Kidney (tissue), 14 donors: ENCODE measurements around the gene ZNF442. TPM values are rescaled to one million over a fixed set of nuclear protein-coding genes. Genes with fewer than 3 reads are reported as not detected.
"Not testable (repeated sequence)": the region's sequence is repeated elsewhere in the genome, so short reads cannot be mapped to it uniquely, and the experiment has no call there.

Experiments
- DNase-seq, 5 donors: peaks; one replicate each; pipeline ENCODE4 v3.0.0-alpha.2; 2013 to 2020
- FAIRE-seq: peaks from 2 replicates; lab custom pipeline; 2012; peaks lifted over from hg19 to GRCh38; lab: Jason Lieb, UNC
- H3K27ac ChIP-seq, 2 donors: one replicate each; pipeline ENCODE4 v1.7.0; 2013; ENCODE audit warnings: low read depth in 2 of 2, low read length in 2 of 2, inconsistent platforms in 1 of 2
- H3K27me3 ChIP-seq: one replicate; pipeline ENCODE4 v1.7.1; 2013; ENCODE audit warnings: low read length, inconsistent platforms; ENCODE audit not compliant: control insufficient read depth, insufficient read depth
- H3K36me3 ChIP-seq, 3 donors: one replicate each; pipeline versions ENCODE4 v1.7.0 to v1.7.1; 2013; ENCODE audit warnings: low read length in 3 of 3, control low read depth in 1 of 3, inconsistent platforms in 1 of 3; ENCODE audit not compliant: insufficient read depth in 3 of 3, control insufficient read depth in 2 of 3
- H3K4me1 ChIP-seq, 3 donors: one replicate each; pipeline versions ENCODE4 v1.7.0 to v1.7.1; 2013; ENCODE audit warnings: low read length in 3 of 3, inconsistent platforms in 1 of 3, low read depth in 1 of 3; ENCODE audit not compliant: control insufficient read depth in 2 of 3, insufficient read depth in 2 of 3
- H3K4me3 ChIP-seq, 3 donors: one replicate each; pipeline versions ENCODE4 v1.7.0 to v1.8.1; 2013; ENCODE audit warnings: low read length in 3 of 3, control low read depth in 1 of 3, inconsistent platforms in 1 of 3
- H3K9ac ChIP-seq, 3 donors: one replicate each; pipeline versions ENCODE4 v1.7.0 to v1.7.1; 2013; ENCODE audit warnings: low read length in 3 of 3, control low read depth in 1 of 3, inconsistent platforms in 1 of 3
- H3K9me3 ChIP-seq, 3 donors: one replicate each; pipeline versions ENCODE4 v1.7.0 to v1.7.1; 2013; ENCODE audit warnings: low read length in 3 of 3, control low read depth in 1 of 3, inconsistent platforms in 1 of 3; ENCODE audit not compliant: control insufficient read depth in 2 of 3, insufficient read depth in 1 of 3
- CTCF ChIP-seq: IDR thresholded peaks from 3 replicates; pipeline ENCODE4 v1.5.1; 2012; ENCODE audit warnings: mild to moderate bottlenecking, moderate library complexity, borderline replicate concordance; ENCODE audit not compliant: insufficient read depth; ENCODE audit errors: extremely low read depth
- intact Hi-C: fragments of 100-400 bp; cut with DNase I; formaldehyde crosslinking; loops from one replicate; pipeline ENCODE4 v1.11.1; 2022
- polyA plus RNA-seq: library from polyadenylated mRNA; stranded (reverse); fragments of 350-450 nt; fragmentation: Illumina TruSeq; extraction: RNeasy Lipid Tissue Mini Kit (QIAGEN cat#74804); gene quantifications from one replicate; pipeline ENCODE4 v1.2.3, GENCODE V29; 2014; ENCODE audit warnings: low read depth, low replicate concordance; ENCODE audit not compliant: insufficient read depth
- total RNA-seq: library from RNA; stranded (reverse); fragmentation: NEBNext Ultra II Directional; extraction: Animal tissue kit (Norgen Biotek cat#: 25700); gene quantifications from one replicate; pipeline ENCODE4 v1.2.1, GENCODE V29; 2021
- donor health status: control.
- donor health status: control.
- donor health status: control.
- donor health status: control.
- donor health status: control.
- donor health status: DM: yes; HTN: yes; CAD: no.
- donor health status: Normal renal cell carcinoma (clear cell type).

The ZNF442 gene
- total and polyA plus RNA-seq, 2 donors from 2014 or later: 2.1 to 9.1 TPM

- DNase-seq: no peak
- no peaks in the 10 kb centered on the region for H3K4me1 ChIP-seq
- no peak for FAIRE-seq
- no peaks in the 10 kb centered on the region for H3K27me3 ChIP-seq
- peaks cover 0 to 5% (median 5%) of the 10 kb centered on the region in 3 donors for H3K36me3 ChIP-seq
- intact Hi-C loops: no loop called here
- H3K27ac ChIP-seq: no peak overlapping the region
- H3K4me3 ChIP-seq: no peak overlapping the region
- TF ChIP-seq CTCF: no peak
- no peak overlapping the region for H3K9ac ChIP-seq
- H3K9me3 ChIP-seq: peaks cover 0 to 1% (median 0%) of the 10 kb centered on the region in 3 donors
These were observed 39.8 kb downstream of the ZNF442 start for GRCh38 chr19:12325690-12326089.

- Histone ChIP-seq H3K9me3 (peaks cover 0 to 9% (median 1%) of the 10 kb centered on the region in 3 donors), H3K36me3 (peaks cover 0 to 34% (median 17%) of the 10 kb centered on the region in 3 donors), H3K9ac (no peak overlapping the region), H3K4me1 (no peaks in the 10 kb centered on the region), H3K27ac (no peak overlapping the region), H3K27me3 (no peaks in the 10 kb centered on the region), H3K4me3 (no peak overlapping the region)
- FAIRE-seq (no peak), DNase-seq (no peak)
- no peak for TF ChIP-seq CTCF
- intact Hi-C loops: no loop called here
These were observed 46.6 kb downstream of the ZNF442 start for GRCh38 chr19:12318782-12319413.

GRCh38 chr19:12314553-12314952 lies 50.9 kb downstream of the ZNF442 start:
- DNase-seq (no peak), FAIRE-seq (no peak)
- no peak for TF ChIP-seq CTCF
- Histone ChIP-seq H3K36me3 (peaks cover 0 to 21% (median 12%) of the 10 kb centered on the region in 3 donors), H3K27me3 (no peaks in the 10 kb centered on the region), H3K27ac (no peak overlapping the region), H3K9ac (no peak overlapping the region), H3K9me3 (peaks cover 0 to 9% (median 0%) of the 10 kb centered on the region in 3 donors), H3K4me3 (no peak overlapping the region), H3K4me1 (no peaks in the 10 kb centered on the region)
- intact Hi-C loops: no loop called here

GRCh38 chr19:12308891-12309290 lies 56.6 kb downstream of the ZNF442 start:
- H3K27ac ChIP-seq, FAIRE-seq, intact Hi-C loops, DNase-seq, H3K36me3 ChIP-seq, H3K9me3 ChIP-seq, H3K27me3 ChIP-seq, H3K4me1 ChIP-seq, H3K4me3 ChIP-seq, H3K9ac ChIP-seq: not testable (repeated sequence)

Other genes with a start within 250 kb of the ZNF442 start
- 7.3 TPM for gene ZNF20, start 225.3 kb downstream of the ZNF442 start, total RNA-seq
- gene ZNF20, start 225.3 kb downstream of the ZNF442 start, polyA plus RNA-seq: 3.2 TPM
- gene ZNF625, start 208.9 kb downstream of the ZNF442 start, total RNA-seq: 11.4 TPM
- gene ZNF625, start 208.9 kb downstream of the ZNF442 start, polyA plus RNA-seq: 6.1 TPM
- 14.4 TPM for gene ZNF136, start 202.6 kb downstream of the ZNF442 start, total RNA-seq
- 4.6 TPM for gene ZNF136, start 202.6 kb downstream of the ZNF442 start, polyA plus RNA-seq
- 35.5 TPM for gene ZNF44, start 70.8 kb downstream of the ZNF442 start, total RNA-seq
- gene ZNF44, start 70.8 kb downstream of the ZNF442 start, polyA plus RNA-seq: 27.1 TPM
- 6.8 TPM for gene ZNF563, start 32.0 kb downstream of the ZNF442 start, total RNA-seq
- gene ZNF563, start 32.0 kb downstream of the ZNF442 start, polyA plus RNA-seq: 4.6 TPM
- gene ZNF799, start 35.6 kb upstream of the ZNF442 start, total RNA-seq: 7.8 TPM
- 4.3 TPM for gene ZNF799, start 35.6 kb upstream of the ZNF442 start, polyA plus RNA-seq
- gene ZNF443, start 75.3 kb upstream of the ZNF442 start, total RNA-seq: 8.4 TPM
- gene ZNF443, start 75.3 kb upstream of the ZNF442 start, polyA plus RNA-seq: 4.1 TPM
- gene ZNF709, start 119.1 kb upstream of the ZNF442 start, total RNA-seq: 5.7 TPM
- gene ZNF709, start 119.1 kb upstream of the ZNF442 start, polyA plus RNA-seq: 2.2 TPM
- gene ZNF564, start 185.8 kb upstream of the ZNF442 start, total RNA-seq: 22.6 TPM
- 10.2 TPM for gene ZNF564, start 185.8 kb upstream of the ZNF442 start, polyA plus RNA-seq
- 14.3 TPM for gene ZNF490, start 245.1 kb upstream of the ZNF442 start, total RNA-seq
- gene ZNF490, start 245.1 kb upstream of the ZNF442 start, polyA plus RNA-seq: 1.0 TPM
- 34.7 TPM for gene ZNF791, start 245.2 kb upstream of the ZNF442 start, total RNA-seq
- gene ZNF791, start 245.2 kb upstream of the ZNF442 start, polyA plus RNA-seq: 6.5 TPM